ENCODE data around the gene ZNF692.

ZNF692 gene

GRCh38 chr1:248881261-248881660 is 22.4 kb upstream of the ZNF692 start:
- ATAC-seq = no peak

GRCh38 chr1:248873993-248874533 is 15.2 kb upstream of the ZNF692 start:
- ATAC-seq = peak; percentile 66 to 75

- ATAC-seq = peak; percentile 86 to 88
Observed at GRCh38 chr1:248873409-248873992, 14.6 kb upstream of the ZNF692 start.

GRCh38 chr1:248872752-248873408 is 14.0 kb upstream of the ZNF692 start:
- peak; percentile 16 to 25 for ATAC-seq

- no peak for ATAC-seq
Observed at GRCh38 chr1:248871837-248872401, 13.0 kb upstream of the ZNF692 start.

- peak; percentile 57 to 64 for ATAC-seq
Observed at GRCh38 chr1:248862998-248863881, 4.4 kb upstream of the ZNF692 start.

GRCh38 chr1:248862695-248862997 is 3.8 kb upstream of the ZNF692 start:
- peak; percentile 4 to 7 for ATAC-seq

- no peak for ATAC-seq
Observed at GRCh38 chr1:248861616-248862015, 2.7 kb upstream of the ZNF692 start.

GRCh38 chr1:248860007-248860406 is 1.1 kb upstream of the ZNF692 start:
- no peak for ATAC-seq

- ATAC-seq = peak; percentile 44 to 48
Observed at GRCh38 chr1:248858096-248858890, 592 bp downstream of the ZNF692 start.

- ATAC-seq = no peak
Observed at GRCh38 chr1:248857749-248858095, 1.2 kb downstream of the ZNF692 start.

- ATAC-seq = no peak
Observed at GRCh38 chr1:248857201-248857600, 1.7 kb downstream of the ZNF692 start.

GRCh38 chr1:248856176-248856575 is 2.7 kb downstream of the ZNF692 start:
- ATAC-seq = no peak

GRCh38 chr1:248855580-248855979 is 3.3 kb downstream of the ZNF692 start:
- ATAC-seq = no peak

- ATAC-seq = no peak
Observed at GRCh38 chr1:248853663-248854375, 5.1 kb downstream of the ZNF692 start.

GRCh38 chr1:248852481-248853405 is 6.1 kb downstream of the ZNF692 start:
- no peak for ATAC-seq

- ATAC-seq = no peak
Observed at GRCh38 chr1:248851390-248851789, 7.5 kb downstream of the ZNF692 start.

GRCh38 chr1:248850536-248851251 is 8.2 kb downstream of the ZNF692 start:
- no peak for ATAC-seq

- no peak for ATAC-seq
Observed at GRCh38 chr1:248850124-248850523, 8.8 kb downstream of the ZNF692 start.

- ATAC-seq = no peak
Observed at GRCh38 chr1:248849637-248850036, 9.2 kb downstream of the ZNF692 start.
